GM12865 (cell line): Measurements from ENCODE around the gene TEX14.

ENCODE experiments used
- DNase-seq: peaks from one replicate; pipeline ENCODE4 v3.0.0; 2010; ENCODE audit warnings: low read depth
- H3K4me3 ChIP-seq: 2 replicates; pipeline ENCODE4 v1.5.1; 2011; ENCODE audit warnings: mild to moderate bottlenecking, low read depth, low read length, control low read depth
- CTCF ChIP-seq: IDR thresholded peaks from 2 replicates; pipeline ENCODE4 v1.5.1; 2011; ENCODE audit warnings: low read length, control low read depth, low read depth, inconsistent platforms; ENCODE audit not compliant: insufficient read depth; ENCODE audit errors: missing control alignments

TEX14 gene

GRCh38 chr17:58722274-58722673, 30.4 kb upstream of the TEX14 start:
- DNase-seq: no peak
- TF ChIP-seq CTCF: no peak
- H3K4me3 ChIP-seq: no peak overlapping the region

- peak; percentile 54 for TF ChIP-seq CTCF
- peak; percentile 70 for DNase-seq
- no peak overlapping the region for H3K4me3 ChIP-seq
Observed at GRCh38 chr17:58710948-58711552, 19.2 kb upstream of the TEX14 start.

DNA sequence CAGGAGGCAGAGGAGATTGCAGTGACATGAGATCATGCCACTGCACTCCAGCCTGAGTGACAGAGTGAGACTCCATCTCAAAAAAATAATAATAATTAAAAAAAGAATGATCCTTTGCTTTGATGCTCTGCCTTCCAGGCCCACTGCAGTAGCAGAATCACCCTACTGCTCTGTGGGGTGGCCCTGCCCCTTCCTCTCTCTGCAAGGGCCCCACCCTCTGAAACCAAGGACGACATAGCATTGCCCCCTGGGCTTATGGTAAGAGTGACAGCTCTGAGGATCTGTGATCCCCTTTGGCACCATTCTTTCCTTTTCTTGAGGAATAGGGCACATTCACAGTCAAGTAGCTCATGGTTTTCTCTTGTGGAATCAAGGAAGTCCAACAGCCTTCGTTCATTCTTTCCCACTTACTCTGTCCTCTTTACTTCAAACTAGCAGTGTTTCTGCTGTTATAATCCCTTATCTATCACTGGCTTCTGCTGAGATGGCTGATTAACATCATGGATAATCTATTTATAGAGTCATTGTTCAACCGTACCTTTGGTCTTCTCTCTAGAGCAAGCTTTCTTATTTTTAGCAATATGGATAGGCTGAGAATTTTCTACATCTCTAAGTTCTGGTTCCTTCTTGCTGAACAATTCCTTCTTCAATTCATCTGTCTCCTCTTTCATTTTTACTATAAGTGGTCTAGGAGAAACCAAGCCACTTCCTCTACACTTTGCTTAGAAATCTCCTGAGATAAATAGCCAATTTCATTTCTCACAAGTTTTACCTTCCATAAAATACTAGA, 14.7 kb upstream of the TEX14 start:
- H3K4me3 ChIP-seq: no peak overlapping the region
- DNase-seq: peak; percentile 54
- TF ChIP-seq CTCF: no peak

GRCh38 chr17:58703916-58704286, 12.1 kb upstream of the TEX14 start:
- no peak for DNase-seq
- no peak for TF ChIP-seq CTCF

GRCh38 chr17:58703137-58703915, 11.5 kb upstream of the TEX14 start:
- no peak for TF ChIP-seq CTCF
- peak; percentile 27 for DNase-seq
- H3K4me3 ChIP-seq: no peak overlapping the region

More at GRCh38 chr17:58703916-58704286, 12.1 kb upstream of the TEX14 start:
- no peak overlapping the region for H3K4me3 ChIP-seq

DNA sequence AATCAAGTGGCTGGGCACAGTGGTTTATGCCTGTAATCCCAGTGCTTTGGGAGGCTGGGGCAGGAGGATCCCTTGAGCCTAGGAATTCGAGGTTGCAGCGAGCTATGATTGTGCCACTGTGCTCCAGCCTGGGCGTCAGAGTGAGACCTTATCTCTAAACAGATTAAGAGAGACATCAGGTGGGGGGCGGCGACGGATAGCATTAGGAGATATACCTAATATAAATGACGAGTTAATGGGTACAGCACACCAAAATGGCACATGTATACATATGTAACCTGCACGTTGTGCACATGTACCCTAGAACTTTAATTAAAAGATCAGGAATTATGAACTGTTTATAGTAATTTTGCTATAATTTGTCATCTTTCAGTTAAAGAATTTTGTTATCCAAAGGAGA, 10.9 kb upstream of the TEX14 start:
- no peak for DNase-seq
- no peak for TF ChIP-seq CTCF
- no peak overlapping the region for H3K4me3 ChIP-seq
